SK-N-MC (cell line): ENCODE measurements around the gene PRR23E.

ENCODE experiments used
- EZH2 ChIP-seq: fragments of 200-600 bp; sonication (generic); IDR thresholded peaks from one replicate; pipeline ENCODE4 v1.6.1; 2017; ENCODE audit warnings: antibody characterized with exemption
- POLR2AphosphoS5 ChIP-seq: IDR thresholded peaks from 2 replicates; pipeline ENCODE4 v1.6.1; 2012; ENCODE audit warnings: mild to moderate bottlenecking, low read depth, low read length, borderline replicate concordance

GRCh38 chr3:127196466-127197299, 3.8 kb downstream of the PRR23E start:
- TF ChIP-seq EZH2 = no peak
- TF ChIP-seq POLR2AphosphoS5 = no peak
